ENCODE results near the gene DLG2.
"Not testable (repeated sequence)": the region's sequence is repeated elsewhere in the genome, so short reads cannot be mapped to it uniquely, and the experiment has no call there.

The DLG2 gene

DNA sequence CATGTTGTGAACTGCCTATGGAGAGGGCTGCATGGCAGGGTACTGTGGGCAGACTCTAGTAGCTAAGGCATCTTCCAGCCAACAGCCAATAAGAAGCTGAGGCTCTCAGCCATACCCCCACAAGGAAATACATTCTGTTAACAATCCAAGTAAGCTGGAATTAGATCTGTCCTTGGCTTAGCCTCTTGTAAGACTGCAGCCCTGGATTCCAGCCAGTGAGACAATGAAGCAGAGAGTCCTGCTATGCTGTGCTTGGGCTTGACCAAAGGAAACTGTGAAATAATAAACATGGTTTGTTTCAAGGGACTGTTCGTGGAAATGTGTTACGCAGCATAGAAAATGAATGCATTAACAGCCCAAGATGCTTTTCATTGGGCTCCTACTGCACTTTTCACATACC, 1243.6 kb downstream of the DLG2 start:
- DNase-seq (ENCODE audit: low read depth in 2 of 2): no peak

DNA sequence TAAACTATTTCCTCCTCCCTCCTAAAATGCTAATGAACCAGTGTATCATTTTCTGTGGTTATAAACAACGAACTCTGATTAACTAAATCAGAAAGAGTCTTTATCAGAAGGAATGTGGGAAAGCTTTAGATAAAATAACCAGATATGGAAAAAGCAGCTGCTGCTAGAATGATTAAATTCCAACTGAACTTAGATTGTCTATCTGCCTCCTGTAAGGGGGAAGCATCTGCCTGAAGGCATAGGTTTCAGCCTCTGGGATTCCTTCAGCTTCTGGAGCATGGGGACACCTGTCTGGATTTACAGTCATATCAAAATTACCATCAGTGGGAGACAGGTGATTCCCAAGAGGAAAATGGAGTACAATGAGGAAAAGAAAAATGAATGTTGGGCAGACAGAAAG, 1245.5 kb downstream of the DLG2 start:
- no peak for DNase-seq (ENCODE audit: low read depth in 2 of 2)

GRCh38 chr11:84372381-84372950, 1254.7 kb downstream of the DLG2 start:
- no peak for DNase-seq (ENCODE audit: low read depth in 2 of 2)

DNA sequence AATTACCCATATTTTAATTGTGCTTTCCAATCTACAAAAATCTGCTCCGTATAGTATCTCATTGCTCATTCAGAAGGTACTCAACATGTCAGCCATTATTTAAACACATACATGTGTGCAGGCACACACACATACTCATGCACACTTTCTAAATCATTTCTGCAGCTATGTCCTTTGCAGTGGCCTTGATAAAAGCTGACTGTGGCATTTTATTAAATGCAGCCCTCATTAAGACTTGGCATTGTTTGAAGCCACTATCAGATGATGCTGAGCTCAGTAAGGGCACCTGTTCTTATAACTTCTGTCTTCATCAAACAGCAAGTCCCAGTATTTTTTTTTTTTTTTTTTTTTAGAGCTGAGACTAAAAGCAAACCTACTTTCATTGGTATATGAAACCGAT, 1269.1 kb downstream of the DLG2 start:
- no peak for DNase-seq (ENCODE audit: low read depth in 2 of 2)

DNA sequence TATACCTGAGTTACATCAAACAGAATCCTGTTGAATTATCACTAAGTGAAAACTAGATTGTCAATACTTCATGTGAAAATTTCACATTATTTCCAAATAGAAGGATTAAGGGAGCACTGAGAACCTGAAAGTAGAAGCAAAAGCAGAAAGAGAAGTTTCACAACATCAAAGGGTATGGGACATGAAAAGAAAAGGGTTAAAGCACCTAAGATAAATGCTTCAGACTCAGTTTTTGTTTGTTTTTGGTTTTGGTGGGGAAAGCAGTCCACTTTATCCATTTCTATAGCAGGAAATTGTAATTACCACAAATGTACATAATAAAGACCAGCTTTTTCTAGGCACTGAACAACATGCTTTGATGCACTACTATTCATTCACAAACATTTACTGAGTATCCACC, 1271.2 kb downstream of the DLG2 start:
- DNase-seq (ENCODE audit: low read depth in 2 of 2): no peak

DNA sequence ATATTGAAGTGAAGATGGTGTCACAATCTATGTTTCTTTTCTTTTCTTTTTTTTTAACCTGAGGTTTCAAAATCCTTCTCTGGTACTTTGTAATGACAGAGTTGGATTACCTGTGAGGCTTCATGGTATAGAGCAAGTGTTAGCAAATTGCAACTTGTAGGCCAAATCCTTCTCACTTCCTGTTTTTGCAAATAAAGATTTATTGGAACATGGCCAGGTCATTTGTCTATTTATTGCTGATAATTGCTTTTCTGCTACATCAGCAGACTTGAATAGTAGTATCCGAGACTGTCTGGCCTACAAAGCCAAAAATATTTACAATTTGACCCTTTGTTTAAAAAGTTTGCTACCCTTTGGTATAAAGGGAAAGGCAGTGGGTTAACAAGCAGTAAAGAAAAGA, 1281.5 kb downstream of the DLG2 start:
- DNase-seq (ENCODE audit: low read depth in 2 of 2): no peak

DNA sequence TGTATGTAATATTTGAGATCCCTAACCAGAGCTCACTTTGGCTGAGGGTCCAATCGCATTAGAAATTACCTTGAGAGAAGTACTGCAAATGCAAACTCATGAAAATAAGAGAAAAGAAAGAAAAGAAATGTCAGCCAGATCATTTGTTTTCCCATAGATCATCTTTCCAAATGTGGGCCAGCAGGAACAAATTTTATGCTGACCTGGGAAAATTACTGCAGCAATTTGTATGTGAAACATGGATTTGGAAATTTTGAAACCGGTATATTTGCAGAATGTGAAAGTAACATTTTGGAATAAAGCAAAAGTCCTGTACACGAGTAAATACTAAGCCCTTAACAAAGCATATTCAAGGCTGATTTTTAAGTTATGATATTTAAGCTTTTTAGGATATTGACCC, 1282.1 kb downstream of the DLG2 start:
- DNase-seq (ENCODE audit: low read depth in 2 of 2): no peak

DNA sequence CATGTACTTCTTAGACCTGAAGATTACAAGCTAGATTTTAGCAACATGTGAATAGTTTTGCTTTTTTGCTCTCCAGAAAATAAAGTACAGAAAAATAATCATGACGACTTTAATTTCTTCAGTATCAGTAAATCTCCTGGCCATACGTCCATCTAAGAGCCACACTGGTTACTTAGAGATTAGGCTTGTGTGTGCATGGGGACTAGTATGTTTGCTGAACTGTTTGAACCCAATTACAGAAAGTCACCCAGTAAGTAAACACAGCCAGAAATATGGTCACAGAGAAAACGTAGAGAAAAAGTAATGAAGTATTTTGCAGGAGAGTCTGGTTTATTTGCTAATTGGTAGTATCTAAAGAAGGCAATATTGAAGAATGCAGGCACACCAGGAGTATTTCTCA, 1287.3 kb downstream of the DLG2 start:
- DNase-seq (ENCODE audit: low read depth in 2 of 2): no peak

DNA sequence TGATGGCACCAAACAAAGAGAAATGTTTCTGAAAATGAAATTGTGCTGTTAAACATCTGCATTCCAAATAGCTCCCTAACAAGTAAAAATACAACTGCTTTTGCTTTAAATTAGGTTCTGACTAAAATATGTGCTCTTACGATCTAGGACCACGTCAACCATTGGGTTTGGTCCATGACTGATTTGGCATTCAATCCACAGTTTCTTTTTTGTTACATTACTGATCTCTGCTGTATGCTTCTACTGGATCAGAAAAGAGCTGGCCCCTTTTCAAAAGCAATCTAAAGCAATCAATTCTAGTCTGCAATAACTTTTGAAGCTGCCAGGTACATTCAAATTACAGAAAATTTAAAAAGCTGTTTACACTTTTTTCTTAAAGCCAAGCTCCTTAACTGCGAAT, 1293.9 kb downstream of the DLG2 start:
- no peak for DNase-seq (ENCODE audit: low read depth in 2 of 2)

DNA sequence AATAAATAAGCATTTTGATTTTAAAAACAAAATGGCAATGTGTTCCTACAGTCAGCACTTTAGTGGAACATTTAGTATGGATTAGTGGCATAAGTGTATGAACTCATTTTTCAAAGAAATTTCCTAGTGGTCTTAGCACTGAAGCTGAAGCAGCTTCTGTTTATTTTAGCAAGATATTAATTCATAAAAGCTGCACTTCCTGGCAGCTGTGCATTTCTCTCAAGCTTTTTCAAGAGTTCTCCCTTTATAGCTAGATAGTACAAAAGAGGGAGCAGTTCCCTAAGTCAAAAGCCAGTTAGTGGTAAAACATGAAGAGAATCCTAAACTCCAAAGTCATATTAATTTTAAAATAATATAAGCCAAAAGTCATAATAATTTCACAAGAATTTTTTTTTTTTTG, 1304.9 kb downstream of the DLG2 start:
- no peak for DNase-seq (ENCODE audit: low read depth in 2 of 2)

DNA sequence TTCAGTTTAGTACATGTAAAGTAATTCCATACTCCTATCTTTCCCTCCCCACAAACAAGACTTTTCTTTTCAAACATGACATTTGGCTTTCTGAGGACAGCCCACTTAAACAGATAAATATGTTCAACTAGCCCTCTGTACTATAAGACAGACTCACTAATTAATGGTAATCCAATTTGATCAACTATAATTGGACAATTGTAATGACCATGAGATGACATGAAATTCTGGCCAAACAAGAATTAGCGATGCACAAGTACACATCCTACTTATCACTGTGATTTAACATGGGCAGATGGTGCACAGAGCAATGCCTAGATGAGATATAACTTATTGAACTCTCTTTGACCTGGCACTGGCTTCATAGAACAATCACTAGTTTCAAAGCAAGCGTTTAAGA, 1307.3 kb downstream of the DLG2 start:
- no peak for DNase-seq (ENCODE audit: low read depth in 2 of 2)

DNA sequence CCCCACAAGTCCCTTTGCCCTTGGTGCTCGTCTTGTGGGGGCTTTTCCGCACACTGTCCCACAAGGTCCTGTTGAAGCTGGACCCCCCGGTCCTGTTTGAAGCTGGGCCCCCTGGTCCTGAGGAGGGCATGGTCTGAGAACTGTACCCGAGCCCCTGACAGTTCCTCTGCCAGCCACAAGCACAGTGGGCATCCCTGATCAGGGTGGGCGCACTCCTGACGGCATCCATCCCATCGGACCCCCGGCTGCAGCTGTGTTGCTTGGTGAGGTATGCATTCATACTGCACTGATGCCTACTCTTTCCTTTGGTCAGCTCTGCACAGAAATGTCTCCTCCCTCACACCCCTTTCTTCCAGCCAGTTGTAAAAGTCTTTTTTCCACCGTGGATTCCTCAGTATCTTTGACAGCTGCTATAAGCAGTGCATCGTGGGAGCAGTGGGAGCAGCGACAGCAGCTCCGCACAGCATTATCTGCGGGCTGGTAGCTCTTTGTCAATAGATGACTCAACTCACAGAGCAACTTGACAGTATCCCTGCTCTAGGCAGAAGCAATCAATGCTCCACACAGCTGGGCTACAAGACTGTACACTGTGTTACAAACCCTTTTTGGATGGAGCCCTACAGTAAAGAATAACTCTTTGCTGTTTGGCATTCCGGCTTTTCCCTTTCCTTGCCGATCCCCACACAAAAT, 1310.1 kb downstream of the DLG2 start:
- DNase-seq (ENCODE audit: low read depth in 2 of 2): no peak

GRCh38 chr11:84313830-84314359, 1313.2 kb downstream of the DLG2 start:
- DNase-seq (ENCODE audit: low read depth in 2 of 2): no peak

DNA sequence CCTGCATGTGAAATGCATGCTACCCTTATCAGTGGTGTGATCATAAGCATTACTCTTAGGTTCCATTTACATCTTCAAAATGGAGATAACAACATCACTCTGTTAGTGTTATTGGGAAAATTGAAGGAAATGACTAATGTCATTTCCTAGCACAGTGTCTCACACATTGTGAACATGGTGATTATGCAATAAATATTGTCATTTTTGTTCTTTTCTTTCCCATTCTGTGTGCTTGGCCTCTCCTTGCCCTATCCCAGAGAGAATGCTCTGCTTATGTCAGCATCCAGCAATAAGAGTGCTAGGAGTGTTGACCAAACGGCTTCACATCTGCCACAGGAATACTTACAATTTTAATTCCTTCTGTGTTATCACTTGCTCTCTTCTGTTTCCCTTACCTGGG, 1316.9 kb downstream of the DLG2 start:
- DNase-seq (ENCODE audit: low read depth in 2 of 2): no peak

GRCh38 chr11:84308491-84308890, 1318.7 kb downstream of the DLG2 start:
- not testable (repeated sequence) for DNase-seq (ENCODE audit: low read depth in 2 of 2)

DNA sequence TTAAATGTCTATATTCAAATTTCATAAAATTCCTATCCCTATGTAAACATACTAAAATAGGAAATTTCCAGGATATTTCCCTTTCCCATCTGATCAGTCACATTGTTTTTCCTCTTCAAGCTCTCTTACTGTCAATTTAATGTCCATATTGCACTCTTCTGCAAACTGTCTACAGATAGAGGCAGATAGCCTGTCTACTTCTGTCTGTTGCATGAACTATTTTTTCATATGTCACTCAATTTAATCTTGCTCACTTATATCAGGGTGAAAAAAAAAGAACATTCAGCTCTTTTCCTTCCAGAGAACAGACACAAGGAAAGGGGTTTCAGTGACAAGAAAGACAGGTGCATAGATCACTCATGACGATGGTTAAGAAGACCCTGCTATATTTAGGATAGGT, 1327.1 kb downstream of the DLG2 start:
- no peak for DNase-seq (ENCODE audit: low read depth in 2 of 2)

- no peak for DNase-seq (ENCODE audit: low read depth in 2 of 2)
These were observed 1329.6 kb downstream of the DLG2 start for GRCh38 chr11:84297570-84297969.

DNA sequence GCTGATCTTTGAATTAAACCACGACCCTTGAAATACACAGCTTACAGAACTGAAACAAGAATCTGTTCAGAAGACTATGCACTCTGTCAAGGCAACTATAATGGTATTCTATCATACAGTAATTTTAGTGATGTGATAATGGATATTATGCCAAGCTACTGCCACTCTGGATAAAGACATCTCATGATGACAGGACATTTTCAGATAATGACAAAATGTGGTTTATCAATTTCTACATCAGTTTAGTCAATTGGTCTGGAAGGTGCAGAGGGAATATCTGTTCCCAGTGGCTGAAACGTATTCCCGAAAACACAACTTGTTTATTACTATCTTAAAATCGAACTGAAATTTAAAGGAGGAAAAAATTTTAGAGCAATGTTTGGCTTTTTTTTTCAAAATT, 1331.3 kb downstream of the DLG2 start:
- DNase-seq (ENCODE audit: low read depth in 2 of 2): no peak

GRCh38 chr11:84292955-84293354, 1334.2 kb downstream of the DLG2 start:
- no peak for DNase-seq (ENCODE audit: low read depth in 2 of 2)

- no peak for DNase-seq (ENCODE audit: low read depth in 2 of 2)
These were observed 1335.1 kb downstream of the DLG2 start for GRCh38 chr11:84292006-84292405.

DNA sequence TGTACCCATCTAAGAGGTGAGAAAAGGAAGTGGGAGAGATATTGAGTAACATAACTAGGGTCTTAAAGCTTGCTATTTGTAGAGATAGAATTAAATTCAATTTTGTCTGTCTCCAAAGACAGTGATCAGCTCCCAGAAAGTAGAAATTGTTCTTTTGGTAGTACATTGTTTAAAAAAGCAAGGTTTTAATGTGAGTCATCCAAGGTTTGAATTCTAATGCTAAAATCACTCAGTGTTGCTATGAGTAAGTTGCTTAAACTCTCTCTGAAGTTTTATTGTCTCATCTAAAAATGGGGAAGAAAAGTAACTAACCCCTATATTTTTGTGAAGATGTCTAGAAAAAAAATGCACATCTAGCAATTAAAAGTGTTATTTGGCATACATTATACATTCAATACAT, 1336.5 kb downstream of the DLG2 start:
- DNase-seq (ENCODE audit: low read depth in 2 of 2): no peak

- DNase-seq (ENCODE audit: low read depth in 2 of 2): no peak
These were observed 1337.7 kb downstream of the DLG2 start for GRCh38 chr11:84289381-84289906.

- no peak for DNase-seq (ENCODE audit: low read depth in 2 of 2)
These were observed 1353.6 kb downstream of the DLG2 start for GRCh38 chr11:84273541-84273940.

DNA sequence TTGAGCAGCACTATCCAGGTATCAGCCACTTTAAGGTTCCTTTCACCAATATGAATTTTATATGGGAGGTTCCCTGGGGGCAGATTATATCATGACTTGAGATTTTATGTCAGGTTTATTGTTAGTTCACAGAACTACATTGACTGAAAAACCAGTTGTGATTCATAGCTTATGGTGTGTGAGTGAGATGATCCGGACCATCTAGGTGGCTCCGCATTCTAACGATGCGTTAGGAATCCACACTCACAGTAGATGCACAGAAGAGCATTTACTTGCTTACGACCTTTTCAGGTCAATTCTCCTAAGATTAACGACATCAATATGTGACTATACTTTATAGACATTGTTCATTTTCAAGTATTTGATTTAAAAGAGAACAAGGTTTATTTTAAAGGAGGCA, 1356.7 kb downstream of the DLG2 start:
- no peak for DNase-seq (ENCODE audit: low read depth in 2 of 2)
